SK-N-SH treated with all-trans-retinoic acid at 6 μM for 48 hours (cell line): ENCODE measurements around the gene ERFE.

Experiments
- ARNTL ChIP-seq: fragments of 450-650 bp; formaldehyde crosslinking; IDR thresholded peaks from 2 replicates; pipeline ENCODE4 v1.5.0; 2020; ENCODE audit warnings: low read depth, mild to moderate bottlenecking, moderate library complexity, borderline replicate concordance
- GLIS3 ChIP-seq: fragments of 250-450 bp; sonication (Bioruptor Pico); IDR thresholded peaks from 2 replicates; pipeline ENCODE4 v1.5.0; 2020; ENCODE audit warnings: mild to moderate bottlenecking, moderate library complexity
- RARB ChIP-seq: fragments of 250-450 bp; sonication (Bioruptor Pico); IDR thresholded peaks from 2 replicates; pipeline ENCODE4 v1.8.0; 2021; ENCODE audit warnings: mild to moderate bottlenecking, moderate library complexity
- TOX ChIP-seq: fragments of 250-450 bp; sonication (Bioruptor Pico); IDR thresholded peaks from 2 replicates; pipeline ENCODE4 v1.8.0; 2021; ENCODE audit warnings: mild to moderate bottlenecking, moderate library complexity, borderline replicate concordance
- ZFP30 ChIP-seq: fragments of 450-650 bp; formaldehyde crosslinking; IDR thresholded peaks from 2 replicates; pipeline ENCODE4 v1.5.0; 2022; ENCODE audit warnings: mild to moderate bottlenecking, moderate library complexity
- TF ChIP-seq, protein P1 (sequence below): fragments of 250-450 bp; sonication (Bioruptor Pico); IDR thresholded peaks from 2 replicates; pipeline ENCODE4 v1.5.1; 2021; ENCODE audit warnings: mild to moderate bottlenecking, moderate library complexity
- TF ChIP-seq, protein P2 (sequence below): fragments of 250-450 bp; sonication (Bioruptor Pico); IDR thresholded peaks from 2 replicates; pipeline ENCODE4 v1.8.0; 2020; ENCODE audit warnings: mild to moderate bottlenecking, moderate library complexity, borderline replicate concordance

DNA sequence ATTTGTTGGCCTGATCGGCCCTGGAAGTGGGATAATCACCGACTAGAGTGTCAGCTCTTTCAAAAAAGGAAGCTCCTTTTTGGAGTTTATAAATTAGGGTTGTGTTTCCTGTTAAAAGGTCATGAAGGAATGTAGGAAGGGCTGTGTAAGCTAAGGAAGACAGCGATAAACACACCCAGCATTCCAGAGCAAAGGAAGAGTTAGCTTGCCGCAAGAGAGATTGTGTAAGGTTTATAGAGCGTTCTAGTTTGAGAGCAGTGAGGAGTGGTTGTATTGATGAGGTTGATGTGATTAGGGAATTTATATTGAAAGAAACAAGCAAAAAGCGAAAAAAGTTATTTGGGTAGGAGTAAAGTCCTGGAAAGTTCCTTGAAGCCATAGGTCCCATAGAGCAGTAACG is 48.2 kb downstream of the ERFE start:
- TF ChIP-seq GLIS3 (CRISPR knock-in tag) (no peak), TOX (no peak), ZFP30 (CRISPR knock-in tag) (no peak), ARNTL (CRISPR knock-in tag) (no peak), RARB (CRISPR knock-in tag) (no peak)
- TF ChIP-seq, protein P1, sequence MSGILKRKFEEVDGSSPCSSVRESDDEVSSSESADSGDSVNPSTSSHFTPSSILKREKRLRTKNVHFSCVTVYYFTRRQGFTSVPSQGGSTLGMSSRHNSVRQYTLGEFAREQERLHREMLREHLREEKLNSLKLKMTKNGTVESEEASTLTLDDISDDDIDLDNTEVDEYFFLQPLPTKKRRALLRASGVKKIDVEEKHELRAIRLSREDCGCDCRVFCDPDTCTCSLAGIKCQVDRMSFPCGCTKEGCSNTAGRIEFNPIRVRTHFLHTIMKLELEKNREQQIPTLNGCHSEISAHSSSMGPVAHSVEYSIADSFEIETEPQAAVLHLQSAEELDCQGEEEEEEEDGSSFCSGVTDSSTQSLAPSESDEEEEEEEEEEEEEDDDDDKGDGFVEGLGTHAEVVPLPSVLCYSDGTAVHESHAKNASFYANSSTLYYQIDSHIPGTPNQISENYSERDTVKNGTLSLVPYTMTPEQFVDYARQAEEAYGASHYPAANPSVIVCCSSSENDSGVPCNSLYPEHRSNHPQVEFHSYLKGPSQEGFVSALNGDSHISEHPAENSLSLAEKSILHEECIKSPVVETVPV (CRISPR knock-in tag), result no peak
- TF ChIP-seq, protein P2, sequence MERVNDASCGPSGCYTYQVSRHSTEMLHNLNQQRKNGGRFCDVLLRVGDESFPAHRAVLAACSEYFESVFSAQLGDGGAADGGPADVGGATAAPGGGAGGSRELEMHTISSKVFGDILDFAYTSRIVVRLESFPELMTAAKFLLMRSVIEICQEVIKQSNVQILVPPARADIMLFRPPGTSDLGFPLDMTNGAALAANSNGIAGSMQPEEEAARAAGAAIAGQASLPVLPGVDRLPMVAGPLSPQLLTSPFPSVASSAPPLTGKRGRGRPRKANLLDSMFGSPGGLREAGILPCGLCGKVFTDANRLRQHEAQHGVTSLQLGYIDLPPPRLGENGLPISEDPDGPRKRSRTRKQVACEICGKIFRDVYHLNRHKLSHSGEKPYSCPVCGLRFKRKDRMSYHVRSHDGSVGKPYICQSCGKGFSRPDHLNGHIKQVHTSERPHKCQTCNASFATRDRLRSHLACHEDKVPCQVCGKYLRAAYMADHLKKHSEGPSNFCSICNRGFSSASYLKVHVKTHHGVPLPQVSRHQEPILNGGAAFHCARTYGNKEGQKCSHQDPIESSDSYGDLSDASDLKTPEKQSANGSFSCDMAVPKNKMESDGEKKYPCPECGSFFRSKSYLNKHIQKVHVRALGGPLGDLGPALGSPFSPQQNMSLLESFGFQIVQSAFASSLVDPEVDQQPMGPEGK (CRISPR knock-in tag), result no peak
